ENCODE results near the gene FXYD1. TPM values are rescaled to one million over a fixed set of nuclear protein-coding genes. Genes with fewer than 3 reads are reported as not detected.

The FXYD1 gene
- total RNA-seq, 1 experiment from 2014 or later = not detected

DNA sequence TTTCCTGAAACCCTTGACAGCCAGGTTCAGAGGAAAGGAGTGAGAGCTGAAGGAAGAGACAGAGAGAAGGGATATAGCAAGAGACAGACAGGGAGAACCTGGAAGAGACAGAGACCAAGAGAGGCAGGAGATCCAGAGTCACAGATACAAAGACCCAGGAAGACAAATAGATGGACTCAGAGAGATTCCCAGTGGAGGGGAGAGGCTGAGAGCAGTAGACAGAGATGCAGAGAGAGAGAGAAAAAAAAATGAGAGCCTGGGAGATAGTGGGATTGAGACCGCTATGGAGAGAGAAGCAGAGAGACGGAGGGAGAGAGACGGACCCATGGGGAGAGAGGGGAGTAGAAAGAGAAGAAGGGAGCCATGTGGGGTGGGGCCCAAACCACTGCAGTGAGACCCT lies 5.2 kb downstream of the FXYD1 start:
- no peaks in the 10 kb centered on the region; the same call in none of the 2 replicates for H3K36me3 ChIP-seq (ENCODE audit: control insufficient read depth, insufficient read depth, low read length)
- ATAC-seq = no peak
- DNase-seq (ENCODE audit: low read depth, low spot score) = no peak
- no peak for TF ChIP-seq SIN3A (IDR thresholded peaks at IDR 0.05; ENCODE audit: borderline replicate concordance, insufficient read depth, low read depth, low read length)
- TF ChIP-seq, protein P1, sequence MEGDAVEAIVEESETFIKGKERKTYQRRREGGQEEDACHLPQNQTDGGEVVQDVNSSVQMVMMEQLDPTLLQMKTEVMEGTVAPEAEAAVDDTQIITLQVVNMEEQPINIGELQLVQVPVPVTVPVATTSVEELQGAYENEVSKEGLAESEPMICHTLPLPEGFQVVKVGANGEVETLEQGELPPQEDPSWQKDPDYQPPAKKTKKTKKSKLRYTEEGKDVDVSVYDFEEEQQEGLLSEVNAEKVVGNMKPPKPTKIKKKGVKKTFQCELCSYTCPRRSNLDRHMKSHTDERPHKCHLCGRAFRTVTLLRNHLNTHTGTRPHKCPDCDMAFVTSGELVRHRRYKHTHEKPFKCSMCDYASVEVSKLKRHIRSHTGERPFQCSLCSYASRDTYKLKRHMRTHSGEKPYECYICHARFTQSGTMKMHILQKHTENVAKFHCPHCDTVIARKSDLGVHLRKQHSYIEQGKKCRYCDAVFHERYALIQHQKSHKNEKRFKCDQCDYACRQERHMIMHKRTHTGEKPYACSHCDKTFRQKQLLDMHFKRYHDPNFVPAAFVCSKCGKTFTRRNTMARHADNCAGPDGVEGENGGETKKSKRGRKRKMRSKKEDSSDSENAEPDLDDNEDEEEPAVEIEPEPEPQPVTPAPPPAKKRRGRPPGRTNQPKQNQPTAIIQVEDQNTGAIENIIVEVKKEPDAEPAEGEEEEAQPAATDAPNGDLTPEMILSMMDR (IDR thresholded peaks at IDR 0.05) = no peak
- TF ChIP-seq TCF7L2 (IDR thresholded peaks at IDR 0.05; ENCODE audit: low read depth, low read length) = no peak
- no peak for TF ChIP-seq POLR2AphosphoS5 (IDR thresholded peaks at IDR 0.05; ENCODE audit: low read depth, low read length)
- TF ChIP-seq, protein P2, sequence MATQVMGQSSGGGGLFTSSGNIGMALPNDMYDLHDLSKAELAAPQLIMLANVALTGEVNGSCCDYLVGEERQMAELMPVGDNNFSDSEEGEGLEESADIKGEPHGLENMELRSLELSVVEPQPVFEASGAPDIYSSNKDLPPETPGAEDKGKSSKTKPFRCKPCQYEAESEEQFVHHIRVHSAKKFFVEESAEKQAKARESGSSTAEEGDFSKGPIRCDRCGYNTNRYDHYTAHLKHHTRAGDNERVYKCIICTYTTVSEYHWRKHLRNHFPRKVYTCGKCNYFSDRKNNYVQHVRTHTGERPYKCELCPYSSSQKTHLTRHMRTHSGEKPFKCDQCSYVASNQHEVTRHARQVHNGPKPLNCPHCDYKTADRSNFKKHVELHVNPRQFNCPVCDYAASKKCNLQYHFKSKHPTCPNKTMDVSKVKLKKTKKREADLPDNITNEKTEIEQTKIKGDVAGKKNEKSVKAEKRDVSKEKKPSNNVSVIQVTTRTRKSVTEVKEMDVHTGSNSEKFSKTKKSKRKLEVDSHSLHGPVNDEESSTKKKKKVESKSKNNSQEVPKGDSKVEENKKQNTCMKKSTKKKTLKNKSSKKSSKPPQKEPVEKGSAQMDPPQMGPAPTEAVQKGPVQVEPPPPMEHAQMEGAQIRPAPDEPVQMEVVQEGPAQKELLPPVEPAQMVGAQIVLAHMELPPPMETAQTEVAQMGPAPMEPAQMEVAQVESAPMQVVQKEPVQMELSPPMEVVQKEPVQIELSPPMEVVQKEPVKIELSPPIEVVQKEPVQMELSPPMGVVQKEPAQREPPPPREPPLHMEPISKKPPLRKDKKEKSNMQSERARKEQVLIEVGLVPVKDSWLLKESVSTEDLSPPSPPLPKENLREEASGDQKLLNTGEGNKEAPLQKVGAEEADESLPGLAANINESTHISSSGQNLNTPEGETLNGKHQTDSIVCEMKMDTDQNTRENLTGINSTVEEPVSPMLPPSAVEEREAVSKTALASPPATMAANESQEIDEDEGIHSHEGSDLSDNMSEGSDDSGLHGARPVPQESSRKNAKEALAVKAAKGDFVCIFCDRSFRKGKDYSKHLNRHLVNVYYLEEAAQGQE (IDR thresholded peaks at IDR 0.05; ENCODE audit: insufficient read depth in 1 of 2, low read depth in 2 of 2, low read length in 1 of 2) = no peak
- no TSS peak for BruUV-seq (replicated peaks)
- intact Hi-C loops (cut with micrococcal nuclease; ENCODE audit: unreplicated experiment) = no loop called here
- in situ Hi-C loops (cut with HindIII; ENCODE audit: low pct_unique_long_range_greater_than_20kb, low sequenced_read_pairs) = no loop called here
- H3K4me1 ChIP-seq (ENCODE audit: control insufficient read depth, insufficient read depth, low read length) = peaks cover 13% of the 10 kb centered on the region
- no peaks in the 10 kb centered on the region for H3K9me3 ChIP-seq (ENCODE audit: control insufficient read depth, insufficient read depth, low read depth, low read length)
- ChIA-PET CTCF (interaction anchor here (0.6 kb wide), 1 partner anchor 94 kb away, joined by 4 read pairs; no protein-coding TSS in a partner anchor), POLR2A (no interaction called here)
- no peak overlapping the region for H3K4me3 ChIP-seq (ENCODE audit: low read depth in 2 of 2, low read length in 2 of 2)
- H3K27ac ChIP-seq (ENCODE audit: low read length) = no peak overlapping the region
- H3K27me3 ChIP-seq (ENCODE audit: control insufficient read depth, insufficient read depth, low read length) = peaks cover 19% of the 10 kb centered on the region

DNA sequence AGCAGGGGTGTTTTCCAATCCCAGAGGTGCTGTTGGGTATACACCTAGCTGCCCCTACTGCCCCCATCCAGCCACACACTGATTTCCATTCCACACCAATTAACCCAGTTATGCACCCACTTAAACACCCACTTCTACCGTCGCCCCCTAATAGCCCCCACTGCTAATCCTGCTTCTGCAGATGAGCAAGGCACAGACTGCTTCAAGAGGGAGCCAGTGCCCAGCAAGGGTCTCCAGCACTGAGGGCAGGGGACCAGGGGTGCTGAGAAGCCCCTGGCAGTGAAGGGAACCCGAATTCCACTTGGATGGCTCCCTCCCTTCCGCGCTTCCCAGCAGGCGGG lies 5.6 kb downstream of the FXYD1 start:
- Histone ChIP-seq H3K4me3 (ENCODE audit: low read depth in 2 of 2, low read length in 2 of 2) (no peak overlapping the region), H3K9me3 (ENCODE audit: control insufficient read depth, insufficient read depth, low read depth, low read length) (no peaks in the 10 kb centered on the region), H3K36me3 (ENCODE audit: control insufficient read depth, insufficient read depth, low read length) (no peaks in the 10 kb centered on the region; the same call in none of the 2 replicates), H3K27ac (ENCODE audit: low read length) (no peak overlapping the region), H3K4me1 (ENCODE audit: control insufficient read depth, insufficient read depth, low read length) (peaks cover 13% of the 10 kb centered on the region), H3K27me3 (ENCODE audit: control insufficient read depth, insufficient read depth, low read length) (peaks cover 19% of the 10 kb centered on the region)
- no peak for ATAC-seq
- POLR2A ChIA-PET = no interaction called here
- in situ Hi-C loops (cut with HindIII; ENCODE audit: low pct_unique_long_range_greater_than_20kb, low sequenced_read_pairs) (no loop called here), intact Hi-C loops (cut with micrococcal nuclease; ENCODE audit: unreplicated experiment) (no loop called here)
- no TSS peak for BruUV-seq (replicated peaks)
- CTCF ChIA-PET = interaction anchor here (0.6 kb wide), 1 partner anchor 93 kb away, joined by 4 read pairs; no protein-coding TSS in a partner anchor
- no peak for TF ChIP-seq TCF7L2 (IDR thresholded peaks at IDR 0.05; ENCODE audit: low read depth, low read length)
- no peak for TF ChIP-seq POLR2AphosphoS5 (IDR thresholded peaks at IDR 0.05; ENCODE audit: low read depth, low read length)
- TF ChIP-seq, protein P2 (IDR thresholded peaks at IDR 0.05; ENCODE audit: insufficient read depth in 1 of 2, low read depth in 2 of 2, low read length in 1 of 2) = no peak
- TF ChIP-seq, protein P1 (IDR thresholded peaks at IDR 0.05) = no peak
- TF ChIP-seq SIN3A (IDR thresholded peaks at IDR 0.05; ENCODE audit: borderline replicate concordance, insufficient read depth, low read depth, low read length) = no peak
- no peak for DNase-seq (ENCODE audit: low read depth, low spot score)

Measured in Panc1 (cell line).